Umbilical cord (tissue), 2 donors: ENCODE results near the gene ASCL5. TPM values are rescaled to one million over a fixed set of nuclear protein-coding genes. Genes with fewer than 3 reads are reported as not detected.
A peak's percentile ranks its signal among the peaks of the same experiment; 100 is the strongest.

ENCODE experiments used
- DNase-seq: peaks from one replicate; pipeline ENCODE4 v3.0.0-alpha.2; 2015; ENCODE audit warnings: low spot score
- total RNA-seq: library from RNA; depleted of rRNA; stranded (reverse); fragments of >200 nt; gene quantifications from one replicate; pipeline ENCODE4 v1.2.3, GENCODE V29; 2014; ENCODE audit warnings: low replicate concordance; ENCODE audit not compliant: insufficient read depth

ASCL5 gene
- total RNA-seq, 1 donor from 2014 or later: not detected

DNA sequence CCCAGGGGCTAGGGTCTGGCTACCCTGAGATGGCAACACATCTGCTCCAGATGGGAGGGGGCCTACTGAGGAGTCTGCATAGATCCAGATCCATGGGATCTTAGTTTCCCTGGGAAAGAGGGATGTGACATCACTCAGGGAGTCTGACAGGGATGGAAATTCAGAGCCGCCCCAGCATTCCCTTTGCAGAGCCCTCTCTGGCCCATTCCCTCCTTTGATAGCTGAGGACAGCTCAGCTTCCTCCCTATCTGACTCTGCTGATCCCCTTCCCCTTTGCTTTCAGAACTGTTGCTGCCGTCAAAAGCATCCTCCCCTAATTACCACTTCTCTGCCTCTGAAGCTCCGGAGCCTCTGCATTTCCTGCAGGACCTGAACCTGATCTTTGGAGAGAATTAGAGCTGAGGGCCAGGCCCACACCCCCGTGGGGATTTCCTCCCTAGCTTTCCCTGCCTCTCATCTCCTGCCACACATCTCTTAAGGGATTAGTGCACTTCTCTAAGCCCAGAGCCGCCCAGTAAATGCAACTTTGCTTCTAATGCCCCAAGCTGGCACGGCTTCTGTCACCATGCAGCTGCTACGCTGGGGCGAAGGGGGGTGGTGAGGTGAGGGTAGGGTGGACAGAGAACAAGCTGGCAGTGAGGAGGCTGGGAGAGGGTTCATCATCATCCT, 9.5 kb upstream of the ASCL5 start:
- peak; percentile 93 for DNase-seq

DNA sequence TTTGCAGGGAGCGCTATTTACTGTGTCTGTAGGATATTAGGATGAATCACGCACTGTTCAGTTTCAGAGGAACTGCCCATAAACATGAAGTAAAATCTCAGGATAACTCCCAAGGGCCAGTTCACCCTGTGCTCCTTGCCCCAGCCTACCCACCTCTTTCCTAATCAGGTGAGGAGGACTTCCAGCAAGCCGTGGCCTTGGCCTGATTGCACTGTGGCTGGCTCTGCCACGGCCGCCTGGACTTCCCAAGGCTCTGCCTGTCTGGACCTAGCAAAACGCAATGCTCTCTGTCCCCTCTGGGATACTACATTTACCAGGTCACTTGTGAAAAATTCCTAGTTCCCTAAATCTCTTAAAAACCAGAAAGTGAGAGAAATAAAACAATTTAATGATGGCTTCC, 7.4 kb upstream of the ASCL5 start:
- DNase-seq: no peak

DNA sequence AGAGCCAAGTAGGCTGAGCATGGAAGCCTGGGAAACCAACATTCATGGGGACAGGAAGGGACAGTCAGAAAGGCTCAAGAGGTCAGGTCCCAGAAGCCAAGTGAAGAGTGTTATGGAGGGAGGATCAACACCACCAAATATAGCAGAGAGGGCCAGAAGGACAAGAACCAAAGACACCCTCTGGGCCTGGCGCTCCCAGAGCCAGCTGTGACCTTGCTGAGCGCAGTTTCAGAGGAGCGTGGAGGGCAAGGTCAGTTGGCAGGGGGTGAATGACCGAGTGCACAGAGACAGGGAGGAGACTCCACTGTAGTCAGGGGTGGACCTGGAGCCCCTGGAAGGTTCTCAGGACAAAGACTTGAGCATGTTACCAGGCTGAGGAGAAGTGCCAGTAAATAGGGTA, 4.4 kb upstream of the ASCL5 start:
- DNase-seq: no peak

DNA sequence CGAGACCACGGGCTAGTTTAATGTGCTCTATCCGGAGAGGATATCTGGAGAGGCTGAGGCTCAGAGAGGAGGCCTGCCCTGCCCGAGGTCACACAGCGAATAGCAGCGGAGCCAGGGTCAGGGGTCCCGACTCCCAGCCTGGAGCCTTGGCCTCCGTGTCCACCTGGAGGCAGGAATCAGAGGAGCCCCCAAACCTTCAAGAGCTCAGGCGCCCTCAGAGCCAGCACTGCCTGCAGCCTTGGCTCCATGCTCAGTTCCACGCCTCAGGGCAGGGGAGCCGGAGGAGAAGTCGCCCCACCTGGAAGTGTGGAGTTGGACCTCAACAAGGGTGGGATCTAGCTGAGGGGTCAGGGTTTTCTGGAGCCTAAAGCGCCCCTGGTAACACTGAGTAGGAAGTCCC, 2.0 kb upstream of the ASCL5 start:
- DNase-seq: no peak

DNA sequence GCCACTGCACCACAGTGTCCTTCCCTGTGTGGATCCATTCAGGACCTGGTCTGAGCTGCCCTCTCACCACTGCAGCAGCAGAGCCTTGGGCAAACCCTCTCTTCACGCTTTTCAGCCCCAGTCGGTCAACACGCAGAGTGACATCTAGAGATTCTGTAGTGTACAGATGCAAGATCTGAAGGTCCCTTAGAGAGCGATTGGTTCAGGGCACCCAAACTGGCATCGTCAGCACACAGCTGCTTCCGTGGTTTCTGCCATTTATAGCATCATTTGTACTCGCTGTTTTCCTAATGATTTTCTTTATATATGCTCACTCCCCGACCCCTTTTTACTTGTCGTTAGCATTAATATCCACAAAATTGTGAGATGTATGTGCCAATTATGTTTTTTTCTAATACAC, 1.5 kb upstream of the ASCL5 start:
- no peak for DNase-seq

DNA sequence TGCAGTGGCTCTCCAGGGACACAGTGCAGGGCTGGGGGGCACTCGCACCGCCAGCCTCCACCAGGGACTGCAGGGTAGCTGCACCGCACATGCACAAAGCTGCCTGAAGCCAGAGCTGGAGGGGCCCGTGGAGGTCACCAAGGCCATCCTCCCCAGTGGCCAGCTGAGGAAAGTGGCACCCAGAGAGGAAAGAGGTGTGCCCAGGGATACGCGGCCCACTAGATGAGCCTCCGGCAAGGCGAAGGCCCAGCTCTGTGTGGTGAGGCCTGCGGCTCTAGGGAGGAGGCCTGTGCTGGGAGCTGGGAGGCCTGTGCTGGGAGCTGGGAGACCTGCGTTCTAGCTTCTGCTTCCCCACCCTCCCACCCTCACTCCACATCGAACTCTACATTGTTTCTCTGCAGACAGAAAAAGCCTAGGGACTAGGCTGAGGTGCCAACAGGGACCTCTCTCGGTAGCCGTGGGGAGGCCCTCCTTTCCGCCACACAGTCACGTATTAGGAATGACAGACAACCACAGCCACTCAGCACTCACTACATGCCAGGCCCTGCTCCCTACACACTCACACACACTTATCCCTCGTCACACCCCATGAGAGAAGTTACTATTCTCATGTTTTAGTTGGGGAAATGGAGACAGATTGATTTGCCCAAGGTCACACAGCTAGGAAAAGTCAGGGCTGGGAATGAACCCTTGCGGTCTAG, 921 bp upstream of the ASCL5 start:
- no peak for DNase-seq

DNA sequence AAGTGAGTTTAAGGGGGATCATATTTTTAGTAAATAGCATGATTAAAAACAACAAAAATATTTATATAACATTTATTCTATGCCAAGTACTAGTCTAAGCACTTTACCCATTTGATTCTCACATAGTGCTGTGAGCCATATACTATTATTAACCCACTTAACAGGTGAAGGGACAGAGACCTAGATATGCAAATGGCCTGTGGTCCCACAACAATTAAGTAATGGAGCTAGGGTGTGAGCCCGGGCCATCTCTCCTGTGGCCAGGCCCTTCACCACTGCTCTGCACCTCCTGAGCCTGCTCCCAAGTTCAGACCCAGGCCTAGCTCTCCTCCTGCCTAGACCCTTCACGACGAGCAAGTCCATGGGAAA, 537 bp downstream of the ASCL5 start:
- DNase-seq: no peak

DNA sequence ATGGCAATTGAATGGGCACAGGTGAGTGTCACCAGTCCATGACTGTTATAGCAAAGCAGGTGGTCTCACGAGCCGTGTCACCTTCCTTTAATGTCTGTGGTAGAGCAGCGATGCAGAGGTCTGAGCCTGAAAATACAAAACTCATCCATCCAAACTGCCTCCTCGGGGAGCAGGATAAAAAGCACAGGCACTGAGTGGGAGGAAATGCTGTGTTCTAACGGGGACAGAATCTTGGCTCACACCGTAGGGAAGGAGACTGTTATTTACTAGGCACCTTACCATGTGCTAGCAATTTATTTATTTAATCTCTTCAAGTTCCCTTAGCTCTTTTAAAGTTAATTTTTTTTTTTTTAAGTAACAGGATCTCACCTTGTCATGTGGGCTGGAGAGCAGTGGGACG, 1.2 kb downstream of the ASCL5 start:
- no peak for DNase-seq

DNA sequence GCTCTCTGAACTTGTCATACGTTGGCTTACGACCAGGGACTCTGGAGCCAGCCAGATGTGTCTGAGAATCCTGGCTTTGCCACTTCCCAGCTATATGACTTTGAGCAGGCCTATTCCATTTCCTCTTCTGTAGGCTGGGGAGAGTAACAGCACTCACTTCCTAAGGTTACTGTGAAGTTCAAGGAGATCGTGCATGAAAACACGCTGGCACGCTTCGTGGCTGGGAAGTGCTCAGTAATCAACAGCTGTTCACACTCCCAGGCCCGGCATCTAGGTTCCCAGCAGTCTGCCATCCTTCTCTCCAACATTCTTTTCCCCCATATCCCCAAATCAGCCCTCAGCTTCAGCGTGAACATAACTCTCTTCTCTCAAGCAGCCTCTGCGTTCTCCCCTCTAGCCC, 2.0 kb downstream of the ASCL5 start:
- DNase-seq: no peak

DNA sequence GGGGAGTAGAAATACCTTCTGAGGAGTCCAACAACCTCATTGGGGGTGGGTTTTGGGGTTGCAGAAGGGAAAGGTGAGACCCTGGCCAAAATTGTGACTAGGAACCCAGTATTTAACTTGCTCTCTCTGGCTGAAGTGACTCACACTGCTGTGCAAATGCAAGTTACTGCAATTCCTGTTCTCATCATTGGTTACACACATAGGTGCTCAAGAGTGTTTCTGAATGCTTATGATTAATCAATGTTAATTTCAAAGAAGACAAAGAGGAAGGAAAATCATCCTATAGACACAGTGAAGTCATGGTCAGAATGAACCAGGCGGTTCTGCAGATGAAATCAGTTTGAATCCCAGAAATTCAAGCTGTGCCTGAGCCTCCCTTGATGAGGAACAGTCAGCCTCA, 3.1 kb downstream of the ASCL5 start:
- DNase-seq: no peak

DNA sequence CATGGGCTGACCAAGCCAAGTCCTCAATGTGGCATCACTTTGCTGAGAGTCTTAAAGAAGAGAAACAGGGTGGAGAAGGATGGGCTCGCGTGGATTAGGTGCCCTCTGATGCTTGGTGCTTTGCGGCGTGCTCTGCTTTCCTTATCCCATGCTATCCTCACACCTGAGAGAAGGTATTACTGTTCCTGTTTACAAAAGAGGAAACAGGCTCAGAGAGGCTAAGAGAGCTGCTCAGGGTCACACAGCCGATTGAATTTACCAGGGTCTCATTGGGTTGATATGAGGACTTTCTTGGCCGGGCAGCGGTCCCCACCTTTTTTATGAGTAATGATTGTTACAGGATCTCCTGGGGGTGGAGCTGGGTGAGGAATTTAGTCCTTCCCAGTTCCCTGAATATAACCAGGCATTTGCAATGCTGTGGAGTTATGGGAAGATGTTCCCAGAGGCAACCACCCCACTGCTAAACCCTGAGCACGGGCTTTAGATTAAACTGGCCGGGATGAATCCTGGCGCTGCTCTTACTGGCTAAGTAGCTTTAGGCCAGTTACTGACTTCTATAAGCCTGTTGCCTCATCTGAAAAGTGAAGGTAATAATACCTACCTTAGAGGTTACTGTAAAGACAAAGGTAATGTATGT, 4.5 kb downstream of the ASCL5 start:
- DNase-seq: peak; percentile 35

DNA sequence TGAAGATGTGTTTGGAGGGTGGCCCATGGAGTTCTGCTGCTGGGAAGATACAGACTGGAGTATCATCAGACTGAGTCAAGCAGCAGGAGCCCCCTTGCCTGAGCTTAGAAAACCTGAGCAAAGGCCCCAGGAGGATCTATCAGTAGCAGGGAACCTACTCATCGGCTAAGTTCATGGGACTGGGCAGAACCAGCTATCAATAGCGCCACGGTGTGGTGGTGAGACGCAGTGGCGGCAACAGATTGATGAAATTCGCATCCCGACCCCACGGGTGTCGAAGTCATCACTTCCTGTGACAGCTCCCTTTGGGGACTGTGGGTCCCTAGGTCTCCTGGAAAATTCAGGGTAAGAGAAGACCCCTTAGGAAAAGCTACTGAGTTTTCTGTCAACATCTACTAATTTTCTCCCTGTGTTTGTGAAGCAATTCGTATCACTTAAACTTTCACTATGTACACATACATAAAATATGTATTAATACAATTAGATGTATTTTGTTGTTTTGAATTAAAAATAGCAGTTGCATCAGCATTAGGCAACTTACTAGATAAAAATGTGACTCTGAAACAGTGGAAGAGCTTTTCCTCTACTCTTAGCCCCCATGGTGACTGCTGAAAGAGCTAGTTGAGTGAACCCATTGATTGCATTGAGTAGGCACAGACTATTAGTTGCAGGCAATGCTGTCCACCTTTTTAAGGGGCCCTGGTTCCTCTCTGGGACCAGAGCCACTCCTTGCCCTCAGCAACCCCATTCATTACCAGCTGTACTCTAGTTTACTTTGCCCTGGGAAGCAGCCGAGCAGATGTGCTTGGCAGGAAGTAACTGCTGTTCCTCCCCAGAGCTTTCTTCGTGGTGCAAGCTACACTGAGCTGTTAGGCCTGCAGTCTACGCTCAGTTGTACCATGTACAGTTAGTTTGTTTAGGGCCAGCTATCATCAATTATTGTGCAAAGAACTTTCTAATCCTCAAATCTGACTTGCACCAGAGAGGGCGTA, 7.5 kb downstream of the ASCL5 start:
- peak; percentile 44 for DNase-seq

DNA sequence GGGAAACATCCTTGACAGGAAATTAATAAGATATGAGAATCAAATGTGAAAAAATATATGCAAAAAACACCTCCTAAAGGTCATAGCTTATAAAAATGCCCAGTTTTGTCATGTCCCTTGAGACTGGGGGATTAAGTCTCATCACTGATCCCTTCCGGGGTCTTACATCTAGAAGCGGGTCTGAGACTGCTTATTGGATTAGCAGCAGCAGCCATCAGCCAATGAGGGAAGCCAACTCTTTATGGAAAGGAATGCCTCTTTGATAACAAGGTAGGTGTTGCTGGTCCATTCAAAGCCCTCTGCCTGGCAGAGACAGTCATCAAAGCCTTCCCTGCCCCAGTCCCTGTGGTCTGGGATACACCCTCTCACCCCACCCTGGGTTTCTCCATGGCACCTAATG, 10.9 kb downstream of the ASCL5 start:
- DNase-seq: no peak

DNA sequence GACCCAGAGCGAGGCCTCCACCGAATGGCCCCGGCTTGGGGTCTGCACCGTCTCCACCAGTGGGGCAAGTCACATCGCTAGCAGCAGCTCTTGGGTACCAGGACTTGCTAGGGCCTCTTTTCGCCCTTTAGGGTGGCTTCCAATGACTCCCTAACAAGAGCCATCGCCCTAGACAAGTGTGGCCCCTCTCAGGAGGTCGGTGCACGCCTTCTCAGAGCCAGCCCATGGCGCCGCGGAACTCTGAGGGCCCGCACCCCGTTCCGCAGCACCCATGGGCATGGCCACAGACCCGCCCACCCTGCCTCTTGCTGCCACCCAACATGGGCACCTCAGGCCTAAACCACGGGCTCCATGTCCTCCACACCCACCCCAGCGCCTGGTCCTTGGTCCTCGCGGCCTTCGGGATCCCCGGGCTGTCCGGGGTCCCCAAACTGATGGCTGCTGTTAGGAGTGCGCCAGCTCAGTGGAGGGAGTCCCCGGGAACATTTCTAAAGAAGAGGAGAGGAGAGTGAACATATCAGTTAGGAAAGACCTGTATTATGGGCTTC, 11.5 kb downstream of the ASCL5 start:
- no peak for DNase-seq

DNA sequence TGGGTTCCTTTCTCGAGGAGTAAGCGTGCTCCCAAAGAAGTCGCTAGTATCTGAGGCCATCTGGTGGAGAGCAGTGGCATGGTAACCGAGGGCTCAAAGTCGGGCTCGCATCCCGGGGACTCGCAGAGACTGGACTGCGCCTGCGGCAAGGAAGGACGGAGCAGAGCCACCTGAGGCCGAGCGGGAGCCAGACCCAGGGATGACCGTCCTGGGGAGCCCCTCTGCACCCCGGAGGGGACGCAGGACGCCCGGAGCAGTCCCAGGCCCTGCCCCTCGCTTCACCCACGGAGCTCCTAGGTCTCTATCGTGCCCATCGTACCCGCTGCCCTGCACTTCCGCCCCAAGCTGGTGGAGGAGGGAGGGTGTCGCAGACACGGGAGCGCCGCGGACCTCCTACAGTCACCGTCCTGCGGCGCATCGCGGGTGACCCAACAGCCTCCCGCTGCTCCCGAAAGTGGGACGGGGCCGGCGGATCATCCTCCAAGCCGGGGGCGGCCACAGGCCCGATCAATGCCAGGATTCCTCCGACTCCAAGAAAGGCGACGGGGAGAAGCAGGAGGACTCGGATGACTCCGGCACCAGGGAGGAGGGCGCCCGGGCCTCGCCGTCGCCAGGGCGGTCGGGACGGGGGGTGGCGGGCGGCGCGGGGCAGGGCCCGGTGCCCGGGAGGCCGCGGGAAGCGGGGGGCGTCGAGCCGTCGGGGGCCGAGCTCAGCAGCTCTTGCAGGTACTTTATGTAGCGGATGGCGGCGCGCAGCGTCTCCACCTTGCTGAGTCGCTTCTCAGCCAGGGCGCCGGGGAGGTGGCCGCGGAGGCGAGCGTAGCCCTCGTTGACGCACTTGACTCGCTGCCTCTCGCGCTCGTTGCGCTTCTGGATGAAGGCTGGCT, 12.5 kb downstream of the ASCL5 start:
- peak; percentile 97 for DNase-seq

DNA sequence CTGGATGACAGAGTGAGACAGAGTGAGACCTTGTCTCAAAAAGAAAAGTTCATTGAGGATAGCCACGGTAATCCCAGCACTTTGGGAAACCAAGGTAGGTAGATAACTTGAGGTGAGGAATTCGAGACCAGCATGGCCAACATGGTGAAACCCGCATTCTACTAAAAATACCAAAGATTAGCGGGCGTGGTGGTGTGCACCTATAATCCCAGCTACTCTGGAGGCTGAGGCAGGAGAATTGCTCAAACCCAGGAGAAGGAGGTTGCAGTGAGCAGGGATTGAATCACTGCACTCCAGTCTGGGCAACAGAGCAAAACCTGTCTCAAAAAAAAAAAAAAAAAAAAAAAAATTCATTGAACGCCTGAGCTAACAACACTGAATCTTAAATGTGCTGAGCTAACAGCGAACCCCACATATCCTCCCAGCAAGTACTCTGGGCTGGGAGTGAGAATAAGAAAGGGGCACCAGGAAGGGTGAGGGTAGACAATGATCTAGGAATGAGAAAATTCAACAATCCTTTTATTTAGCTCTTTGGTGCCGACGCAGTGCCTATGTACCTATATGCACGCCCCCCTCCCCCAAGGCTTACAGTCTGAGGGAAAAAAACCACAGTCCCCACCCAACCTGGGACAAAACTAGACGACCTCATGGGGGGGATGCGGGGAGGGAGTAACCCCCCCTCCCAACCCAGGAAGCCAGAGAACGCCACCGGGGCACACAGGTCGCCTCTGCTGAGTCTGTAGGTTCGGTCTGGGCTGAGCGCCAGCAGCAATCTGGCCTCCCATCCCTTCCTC, 13.3 kb downstream of the ASCL5 start:
- no peak for DNase-seq

DNA sequence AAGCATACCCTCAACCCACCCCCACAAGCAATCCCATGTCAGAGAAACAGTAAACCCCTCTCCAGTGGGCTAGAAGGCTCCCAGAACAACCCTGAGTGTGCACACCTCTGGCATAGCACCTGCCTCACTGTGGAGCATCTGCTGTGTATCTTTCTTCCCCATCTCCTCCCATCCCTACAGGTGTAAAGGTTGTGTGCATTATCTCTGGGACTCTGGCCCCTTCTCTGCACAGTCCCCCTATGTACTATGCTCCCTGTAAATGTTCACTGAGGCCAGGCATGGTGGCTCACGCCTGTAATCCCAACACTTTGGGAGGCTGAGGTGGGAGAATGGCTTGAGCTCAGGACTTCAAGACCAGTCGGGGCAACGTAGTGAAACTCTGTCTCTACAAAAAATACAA, 14.1 kb downstream of the ASCL5 start:
- DNase-seq: no peak

DNA sequence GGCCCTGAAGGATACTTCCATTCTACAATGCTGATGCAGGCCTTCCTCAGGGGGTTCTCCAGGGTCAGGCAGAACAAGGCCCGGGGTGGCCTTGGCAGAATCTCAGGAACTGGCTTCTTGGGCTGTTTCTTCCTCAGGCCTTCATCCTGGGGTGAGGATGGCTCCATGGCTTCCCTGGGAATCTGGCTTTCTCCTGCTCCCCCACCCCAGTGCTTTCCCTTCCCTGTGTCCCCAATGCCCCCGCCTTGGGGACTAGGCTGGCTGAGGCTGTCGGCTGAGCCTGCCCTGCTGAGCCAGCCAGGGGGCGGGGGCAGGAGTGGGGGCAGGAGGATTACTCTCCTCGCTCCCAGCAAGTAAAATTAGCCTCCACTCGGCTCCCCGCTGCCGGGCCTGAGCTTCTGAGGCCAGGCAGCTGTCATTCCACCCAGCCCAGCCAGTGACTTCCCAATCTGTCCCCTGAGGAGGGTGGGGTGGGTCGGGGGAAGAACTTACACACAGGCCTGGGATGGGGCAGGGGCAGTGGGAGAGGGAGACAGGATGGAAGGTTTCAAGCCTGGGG, 14.7 kb downstream of the ASCL5 start, which contains the start of gene CACNA1S:
Gene CACNA1S, minus strand, starts transcription at position 254 of the 559 bp plus-strand sequence. Its CDS starts 87 bp downstream, at position 167.
- DNase-seq: peak; percentile 24

DNA sequence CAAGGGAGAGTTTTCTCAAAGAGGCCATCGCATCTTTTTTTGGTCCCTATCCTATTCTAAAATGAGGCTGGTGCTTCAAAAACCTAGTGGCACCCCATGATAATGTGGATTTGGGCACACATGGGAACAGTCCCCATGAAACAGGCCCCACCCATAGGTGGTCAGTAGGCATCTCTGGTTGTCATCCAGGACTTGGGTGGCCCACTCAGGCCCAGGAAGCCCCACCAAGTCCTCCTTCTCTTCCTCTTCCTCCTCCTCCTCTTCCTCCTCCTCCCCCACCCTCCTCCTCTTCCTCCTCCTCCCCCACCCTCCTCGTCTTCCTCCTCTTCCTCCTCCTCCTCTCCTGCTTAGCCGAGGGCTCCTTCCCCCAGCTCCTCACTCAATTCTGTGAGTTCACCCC, 15.3 kb downstream of the ASCL5 start:
- no peak for DNase-seq
